ENCODE results near the gene LAYN.

Gene LAYN

GRCh38 chr11:111518668-111519067, 21.9 kb upstream of the LAYN start:
- H3K36me3 ChIP-seq (ENCODE audit: control insufficient read depth in 1 of 2, insufficient read depth in 2 of 2, low read length in 2 of 2), result no peaks in the 10 kb centered on the region
- H3K4me1 ChIP-seq (ENCODE audit: control insufficient read depth in 1 of 2, insufficient read depth in 2 of 2, low read length in 2 of 2), result no peaks in the 10 kb centered on the region
- H3K4me3 ChIP-seq (ENCODE audit: low read depth in 1 of 2, low read length in 2 of 2), result no peak overlapping the region
- peaks cover 4% of the 10 kb centered on the region for H3K27me3 ChIP-seq (ENCODE audit: low read depth, low read length)
- no peak overlapping the region for H3K27ac ChIP-seq (ENCODE audit: low read length)
- no peaks in the 10 kb centered on the region for H3K9me3 ChIP-seq (ENCODE audit: control insufficient read depth in 1 of 2, low read length in 2 of 2)

GRCh38 chr11:111520560-111520959, 20.0 kb upstream of the LAYN start:
- Histone ChIP-seq H3K4me3 (ENCODE audit: low read depth in 1 of 2, low read length in 2 of 2) (no peak overlapping the region), H3K27ac (ENCODE audit: low read length) (no peak overlapping the region), H3K36me3 (ENCODE audit: control insufficient read depth in 1 of 2, insufficient read depth in 2 of 2, low read length in 2 of 2) (no peaks in the 10 kb centered on the region), H3K9me3 (ENCODE audit: control insufficient read depth in 1 of 2, low read length in 2 of 2) (no peaks in the 10 kb centered on the region), H3K27me3 (ENCODE audit: low read depth, low read length) (no peaks in the 10 kb centered on the region), H3K4me1 (ENCODE audit: control insufficient read depth in 1 of 2, insufficient read depth in 2 of 2, low read length in 2 of 2) (no peaks in the 10 kb centered on the region)

- Histone ChIP-seq H3K4me3 (ENCODE audit: low read depth in 1 of 2, low read length in 2 of 2) (no peak overlapping the region), H3K27me3 (ENCODE audit: low read depth, low read length) (no peaks in the 10 kb centered on the region), H3K27ac (ENCODE audit: low read length) (no peak overlapping the region), H3K36me3 (ENCODE audit: control insufficient read depth in 1 of 2, insufficient read depth in 2 of 2, low read length in 2 of 2) (no peaks in the 10 kb centered on the region), H3K4me1 (ENCODE audit: control insufficient read depth in 1 of 2, insufficient read depth in 2 of 2, low read length in 2 of 2) (no peaks in the 10 kb centered on the region), H3K9me3 (ENCODE audit: control insufficient read depth in 1 of 2, low read length in 2 of 2) (no peaks in the 10 kb centered on the region)
Measured at GRCh38 chr11:111521135-111521534, 19.4 kb upstream of the LAYN start.

- Histone ChIP-seq H3K27ac (ENCODE audit: low read length) (no peak overlapping the region), H3K4me1 (ENCODE audit: control insufficient read depth in 1 of 2, insufficient read depth in 2 of 2, low read length in 2 of 2) (no peaks in the 10 kb centered on the region), H3K27me3 (ENCODE audit: low read depth, low read length) (no peaks in the 10 kb centered on the region), H3K4me3 (ENCODE audit: low read depth in 1 of 2, low read length in 2 of 2) (no peak overlapping the region), H3K36me3 (ENCODE audit: control insufficient read depth in 1 of 2, insufficient read depth in 2 of 2, low read length in 2 of 2) (no peaks in the 10 kb centered on the region), H3K9me3 (ENCODE audit: control insufficient read depth in 1 of 2, low read length in 2 of 2) (no peaks in the 10 kb centered on the region)
Measured at GRCh38 chr11:111522426-111522825, 18.1 kb upstream of the LAYN start.

GRCh38 chr11:111523343-111523742, 17.2 kb upstream of the LAYN start:
- no peaks in the 10 kb centered on the region for H3K36me3 ChIP-seq (ENCODE audit: control insufficient read depth in 1 of 2, insufficient read depth in 2 of 2, low read length in 2 of 2)
- no peaks in the 10 kb centered on the region for H3K27me3 ChIP-seq (ENCODE audit: low read depth, low read length)
- no peak overlapping the region for H3K4me3 ChIP-seq (ENCODE audit: low read depth in 1 of 2, low read length in 2 of 2)
- H3K4me1 ChIP-seq (ENCODE audit: control insufficient read depth in 1 of 2, insufficient read depth in 2 of 2, low read length in 2 of 2), result no peaks in the 10 kb centered on the region
- no peak overlapping the region for H3K27ac ChIP-seq (ENCODE audit: low read length)
- no peaks in the 10 kb centered on the region for H3K9me3 ChIP-seq (ENCODE audit: control insufficient read depth in 1 of 2, low read length in 2 of 2)

- no peaks in the 10 kb centered on the region for H3K4me1 ChIP-seq (ENCODE audit: control insufficient read depth in 1 of 2, insufficient read depth in 2 of 2, low read length in 2 of 2)
- no peaks in the 10 kb centered on the region for H3K9me3 ChIP-seq (ENCODE audit: control insufficient read depth in 1 of 2, low read length in 2 of 2)
- no peaks in the 10 kb centered on the region for H3K27me3 ChIP-seq (ENCODE audit: low read depth, low read length)
- H3K27ac ChIP-seq (ENCODE audit: low read length), result no peak overlapping the region
- no peaks in the 10 kb centered on the region for H3K36me3 ChIP-seq (ENCODE audit: control insufficient read depth in 1 of 2, insufficient read depth in 2 of 2, low read length in 2 of 2)
- H3K4me3 ChIP-seq (ENCODE audit: low read depth in 1 of 2, low read length in 2 of 2), result no peak overlapping the region
Measured at GRCh38 chr11:111524056-111524455, 16.5 kb upstream of the LAYN start.

- no peaks in the 10 kb centered on the region for H3K36me3 ChIP-seq (ENCODE audit: control insufficient read depth in 1 of 2, insufficient read depth in 2 of 2, low read length in 2 of 2)
- no peak overlapping the region for H3K27ac ChIP-seq (ENCODE audit: low read length)
- no peak overlapping the region for H3K4me3 ChIP-seq (ENCODE audit: low read depth in 1 of 2, low read length in 2 of 2)
- H3K4me1 ChIP-seq (ENCODE audit: control insufficient read depth in 1 of 2, insufficient read depth in 2 of 2, low read length in 2 of 2), result no peaks in the 10 kb centered on the region
- no peaks in the 10 kb centered on the region for H3K9me3 ChIP-seq (ENCODE audit: control insufficient read depth in 1 of 2, low read length in 2 of 2)
- no peaks in the 10 kb centered on the region for H3K27me3 ChIP-seq (ENCODE audit: low read depth, low read length)
Measured at GRCh38 chr11:111525456-111525855, 15.1 kb upstream of the LAYN start.

- Histone ChIP-seq H3K4me3 (ENCODE audit: low read depth in 1 of 2, low read length in 2 of 2) (no peak overlapping the region), H3K27me3 (ENCODE audit: low read depth, low read length) (no peaks in the 10 kb centered on the region), H3K36me3 (ENCODE audit: control insufficient read depth in 1 of 2, insufficient read depth in 2 of 2, low read length in 2 of 2) (no peaks in the 10 kb centered on the region), H3K4me1 (ENCODE audit: control insufficient read depth in 1 of 2, insufficient read depth in 2 of 2, low read length in 2 of 2) (no peaks in the 10 kb centered on the region), H3K27ac (ENCODE audit: low read length) (no peak overlapping the region), H3K9me3 (ENCODE audit: control insufficient read depth in 1 of 2, low read length in 2 of 2) (no peaks in the 10 kb centered on the region)
Measured at GRCh38 chr11:111526501-111526900, 14.0 kb upstream of the LAYN start.

- H3K27me3 ChIP-seq (ENCODE audit: low read depth, low read length), result no peaks in the 10 kb centered on the region
- H3K9me3 ChIP-seq (ENCODE audit: control insufficient read depth in 1 of 2, low read length in 2 of 2), result no peaks in the 10 kb centered on the region
- H3K36me3 ChIP-seq (ENCODE audit: control insufficient read depth in 1 of 2, insufficient read depth in 2 of 2, low read length in 2 of 2), result no peaks in the 10 kb centered on the region
- no peak overlapping the region for H3K27ac ChIP-seq (ENCODE audit: low read length)
- no peak overlapping the region for H3K4me3 ChIP-seq (ENCODE audit: low read depth in 1 of 2, low read length in 2 of 2)
- no peaks in the 10 kb centered on the region for H3K4me1 ChIP-seq (ENCODE audit: control insufficient read depth in 1 of 2, insufficient read depth in 2 of 2, low read length in 2 of 2)
Measured at GRCh38 chr11:111527279-111527678, 13.2 kb upstream of the LAYN start.

- H3K27ac ChIP-seq (ENCODE audit: low read length), result no peak overlapping the region
- H3K4me3 ChIP-seq (ENCODE audit: low read depth in 1 of 2, low read length in 2 of 2), result no peak overlapping the region
- H3K4me1 ChIP-seq (ENCODE audit: control insufficient read depth in 1 of 2, insufficient read depth in 2 of 2, low read length in 2 of 2), result no peaks in the 10 kb centered on the region
- H3K27me3 ChIP-seq (ENCODE audit: low read depth, low read length), result no peaks in the 10 kb centered on the region
- no peaks in the 10 kb centered on the region for H3K36me3 ChIP-seq (ENCODE audit: control insufficient read depth in 1 of 2, insufficient read depth in 2 of 2, low read length in 2 of 2)
- H3K9me3 ChIP-seq (ENCODE audit: control insufficient read depth in 1 of 2, low read length in 2 of 2), result no peaks in the 10 kb centered on the region
Measured at GRCh38 chr11:111528557-111528956, 12.0 kb upstream of the LAYN start.

GRCh38 chr11:111530091-111530490, 10.4 kb upstream of the LAYN start:
- Histone ChIP-seq H3K27me3 (ENCODE audit: low read depth, low read length) (no peaks in the 10 kb centered on the region), H3K4me1 (ENCODE audit: control insufficient read depth in 1 of 2, insufficient read depth in 2 of 2, low read length in 2 of 2) (no peaks in the 10 kb centered on the region), H3K9me3 (ENCODE audit: control insufficient read depth in 1 of 2, low read length in 2 of 2) (no peaks in the 10 kb centered on the region), H3K4me3 (ENCODE audit: low read depth in 1 of 2, low read length in 2 of 2) (no peak overlapping the region), H3K36me3 (ENCODE audit: control insufficient read depth in 1 of 2, insufficient read depth in 2 of 2, low read length in 2 of 2) (no peaks in the 10 kb centered on the region), H3K27ac (ENCODE audit: low read length) (no peak overlapping the region)

GRCh38 chr11:111531136-111531535, 9.4 kb upstream of the LAYN start:
- H3K9me3 ChIP-seq (ENCODE audit: control insufficient read depth in 1 of 2, low read length in 2 of 2), result no peaks in the 10 kb centered on the region
- H3K27ac ChIP-seq (ENCODE audit: low read length), result no peak overlapping the region
- H3K4me3 ChIP-seq (ENCODE audit: low read depth in 1 of 2, low read length in 2 of 2), result no peak overlapping the region
- H3K36me3 ChIP-seq (ENCODE audit: control insufficient read depth in 1 of 2, insufficient read depth in 2 of 2, low read length in 2 of 2), result no peaks in the 10 kb centered on the region
- H3K4me1 ChIP-seq (ENCODE audit: control insufficient read depth in 1 of 2, insufficient read depth in 2 of 2, low read length in 2 of 2), result no peaks in the 10 kb centered on the region
- no peaks in the 10 kb centered on the region for H3K27me3 ChIP-seq (ENCODE audit: low read depth, low read length)
